ENCODE data around the gene SCLT1.

GRCh38 chr4:128861856-128862518 lies 231.4 kb downstream of the SCLT1 start:
- TF ChIP-seq, protein P1, sequence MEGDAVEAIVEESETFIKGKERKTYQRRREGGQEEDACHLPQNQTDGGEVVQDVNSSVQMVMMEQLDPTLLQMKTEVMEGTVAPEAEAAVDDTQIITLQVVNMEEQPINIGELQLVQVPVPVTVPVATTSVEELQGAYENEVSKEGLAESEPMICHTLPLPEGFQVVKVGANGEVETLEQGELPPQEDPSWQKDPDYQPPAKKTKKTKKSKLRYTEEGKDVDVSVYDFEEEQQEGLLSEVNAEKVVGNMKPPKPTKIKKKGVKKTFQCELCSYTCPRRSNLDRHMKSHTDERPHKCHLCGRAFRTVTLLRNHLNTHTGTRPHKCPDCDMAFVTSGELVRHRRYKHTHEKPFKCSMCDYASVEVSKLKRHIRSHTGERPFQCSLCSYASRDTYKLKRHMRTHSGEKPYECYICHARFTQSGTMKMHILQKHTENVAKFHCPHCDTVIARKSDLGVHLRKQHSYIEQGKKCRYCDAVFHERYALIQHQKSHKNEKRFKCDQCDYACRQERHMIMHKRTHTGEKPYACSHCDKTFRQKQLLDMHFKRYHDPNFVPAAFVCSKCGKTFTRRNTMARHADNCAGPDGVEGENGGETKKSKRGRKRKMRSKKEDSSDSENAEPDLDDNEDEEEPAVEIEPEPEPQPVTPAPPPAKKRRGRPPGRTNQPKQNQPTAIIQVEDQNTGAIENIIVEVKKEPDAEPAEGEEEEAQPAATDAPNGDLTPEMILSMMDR (conservative IDR thresholded peaks at IDR 0.05; ENCODE audit: low read depth, low read length) = no peak
- TF ChIP-seq EZH2 (IDR thresholded peaks at IDR 0.05; ENCODE audit: low read length, unreplicated experiment) = no peak

All from PC-3 (cell line).